ENCODE measurements around the gene AHRR. TPM values are rescaled to one million over a fixed set of nuclear protein-coding genes. Genes with fewer than 3 reads are reported as not detected.

Gene AHRR
- total RNA-seq, 1 donor from 2014 or later: 1.0 TPM

DNA sequence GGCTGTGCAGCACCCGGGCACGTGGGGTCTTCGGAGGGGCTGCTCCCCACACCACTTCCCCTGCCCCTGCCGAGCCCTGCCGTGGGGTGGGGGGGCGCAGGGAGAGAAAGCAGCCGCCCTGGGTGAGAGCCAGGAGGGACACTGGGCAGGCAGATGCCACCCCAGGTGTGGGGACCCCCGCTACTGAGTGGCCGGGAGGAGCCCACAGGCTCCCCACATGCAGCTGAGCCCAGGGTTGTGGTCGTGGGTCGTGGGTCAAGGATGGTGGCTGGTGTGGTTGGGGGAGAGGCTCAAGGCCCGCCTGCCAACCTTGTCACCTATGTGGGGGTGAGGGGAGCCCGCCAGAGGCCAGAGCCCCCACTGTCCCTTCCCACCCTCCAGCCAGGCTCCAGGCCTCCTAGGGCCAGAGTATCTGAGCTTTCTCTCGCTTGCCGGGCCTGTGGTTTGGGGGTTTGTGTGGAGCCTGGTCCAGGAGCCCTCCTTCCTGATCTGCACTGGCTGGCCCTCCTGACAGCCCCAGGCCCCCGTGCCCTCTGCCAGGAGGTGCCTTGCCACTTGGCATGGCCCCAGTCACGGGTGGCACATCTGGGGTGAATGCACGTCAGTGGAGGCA is 157.0 kb downstream of the AHRR start:
- Mint-ChIP-seq H3K27me3 (ENCODE audit: low read depth) (peaks cover 31% of the 10 kb centered on the region), H3K27ac (ENCODE audit: unreplicated experiment) (no peak overlapping the region), H3K9me3 (no peaks in the 10 kb centered on the region), H3K4me1 (no peaks in the 10 kb centered on the region), H3K36me3 (ENCODE audit: low read depth) (no peaks in the 10 kb centered on the region), H3K4me3 (no peak overlapping the region)
- DNase-seq (ENCODE audit: low read depth, low spot score): no peak
- TF ChIP-seq, protein P1, sequence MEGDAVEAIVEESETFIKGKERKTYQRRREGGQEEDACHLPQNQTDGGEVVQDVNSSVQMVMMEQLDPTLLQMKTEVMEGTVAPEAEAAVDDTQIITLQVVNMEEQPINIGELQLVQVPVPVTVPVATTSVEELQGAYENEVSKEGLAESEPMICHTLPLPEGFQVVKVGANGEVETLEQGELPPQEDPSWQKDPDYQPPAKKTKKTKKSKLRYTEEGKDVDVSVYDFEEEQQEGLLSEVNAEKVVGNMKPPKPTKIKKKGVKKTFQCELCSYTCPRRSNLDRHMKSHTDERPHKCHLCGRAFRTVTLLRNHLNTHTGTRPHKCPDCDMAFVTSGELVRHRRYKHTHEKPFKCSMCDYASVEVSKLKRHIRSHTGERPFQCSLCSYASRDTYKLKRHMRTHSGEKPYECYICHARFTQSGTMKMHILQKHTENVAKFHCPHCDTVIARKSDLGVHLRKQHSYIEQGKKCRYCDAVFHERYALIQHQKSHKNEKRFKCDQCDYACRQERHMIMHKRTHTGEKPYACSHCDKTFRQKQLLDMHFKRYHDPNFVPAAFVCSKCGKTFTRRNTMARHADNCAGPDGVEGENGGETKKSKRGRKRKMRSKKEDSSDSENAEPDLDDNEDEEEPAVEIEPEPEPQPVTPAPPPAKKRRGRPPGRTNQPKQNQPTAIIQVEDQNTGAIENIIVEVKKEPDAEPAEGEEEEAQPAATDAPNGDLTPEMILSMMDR (conservative IDR thresholded peaks at IDR 0.05): no peak

DNA sequence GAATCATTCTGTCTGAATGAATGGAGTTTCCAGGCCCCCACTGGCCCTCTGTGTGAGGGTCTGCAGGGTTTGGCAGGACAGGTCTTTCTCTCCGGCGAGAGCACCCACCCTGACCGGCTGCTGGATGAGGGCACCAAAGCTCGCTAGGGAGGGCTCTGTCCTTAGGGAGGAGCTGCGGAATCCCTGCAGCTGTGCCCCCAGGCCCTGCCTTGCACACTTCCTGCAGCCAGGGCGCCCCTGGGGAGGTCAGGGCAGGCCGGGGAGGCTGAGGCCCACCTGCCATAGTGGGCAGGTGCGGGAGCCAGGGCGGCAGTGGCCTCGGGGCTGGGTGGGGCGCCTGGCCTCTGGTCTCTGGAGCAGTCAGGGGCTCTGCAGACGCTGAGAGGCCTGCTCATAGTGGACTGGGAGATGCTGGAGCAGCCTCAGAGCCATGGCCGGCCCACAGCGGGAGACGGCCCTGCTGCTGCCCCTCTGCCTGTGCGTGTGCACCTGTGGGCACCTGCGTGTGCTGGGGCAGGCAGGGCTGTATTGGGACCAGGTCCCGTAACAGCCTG is 157.5 kb downstream of the AHRR start:
- TF ChIP-seq, protein P1 (conservative IDR thresholded peaks at IDR 0.05): no peak
- no peak for DNase-seq (ENCODE audit: low read depth, low spot score)
- Mint-ChIP-seq H3K27ac (ENCODE audit: unreplicated experiment) (no peak overlapping the region), H3K4me1 (no peaks in the 10 kb centered on the region), H3K9me3 (no peaks in the 10 kb centered on the region), H3K27me3 (ENCODE audit: low read depth) (peaks cover 27% of the 10 kb centered on the region), H3K36me3 (ENCODE audit: low read depth) (no peaks in the 10 kb centered on the region), H3K4me3 (no peak overlapping the region)

DNA sequence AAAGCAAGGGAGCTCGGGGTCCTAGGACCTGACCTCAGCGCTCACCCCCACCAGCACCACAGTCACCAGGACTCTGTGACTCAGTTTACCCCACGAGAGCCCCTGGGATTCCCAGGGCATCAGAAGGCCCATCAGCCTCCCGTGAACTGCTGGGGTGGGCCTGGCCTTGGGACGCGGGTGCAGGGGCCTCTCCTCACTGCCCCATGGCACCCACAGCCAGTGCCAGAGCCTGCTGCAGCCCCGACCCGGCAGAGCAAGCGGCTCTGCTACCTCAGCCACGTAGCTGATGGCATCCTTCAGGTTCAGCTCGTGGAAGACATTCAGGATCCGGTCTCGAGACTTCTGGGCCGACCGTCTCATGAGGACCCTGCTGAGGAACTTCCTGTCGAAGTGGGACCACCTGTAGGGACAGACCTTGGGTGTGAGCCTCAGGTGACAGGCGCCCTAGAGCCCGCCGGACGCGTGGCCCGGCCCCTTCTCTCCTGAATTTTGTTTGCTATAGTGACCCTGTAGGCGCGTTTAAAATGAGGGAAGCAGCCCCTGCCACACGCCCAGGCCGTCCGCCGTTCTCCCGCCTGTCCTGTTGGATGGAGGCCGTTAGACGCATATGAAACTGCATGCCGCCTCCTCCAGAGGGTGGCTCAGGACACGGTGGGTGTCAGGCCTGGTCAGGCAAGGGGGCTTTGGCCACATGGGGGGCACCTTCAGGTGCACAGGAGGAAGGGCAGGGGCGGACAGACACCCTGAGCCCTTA is 158.2 kb downstream of the AHRR start:
- peaks cover 24% of the 10 kb centered on the region for H3K27me3 Mint-ChIP-seq (ENCODE audit: low read depth)
- DNase-seq (ENCODE audit: low read depth, low spot score): no peak
- no peak overlapping the region for H3K27ac Mint-ChIP-seq (ENCODE audit: unreplicated experiment)
- H3K4me1 Mint-ChIP-seq: no peaks in the 10 kb centered on the region
- H3K36me3 Mint-ChIP-seq (ENCODE audit: low read depth): no peaks in the 10 kb centered on the region
- TF ChIP-seq, protein P1 (conservative IDR thresholded peaks at IDR 0.05): no peak
- no peak overlapping the region for H3K4me3 Mint-ChIP-seq
- no peaks in the 10 kb centered on the region for H3K9me3 Mint-ChIP-seq

DNA sequence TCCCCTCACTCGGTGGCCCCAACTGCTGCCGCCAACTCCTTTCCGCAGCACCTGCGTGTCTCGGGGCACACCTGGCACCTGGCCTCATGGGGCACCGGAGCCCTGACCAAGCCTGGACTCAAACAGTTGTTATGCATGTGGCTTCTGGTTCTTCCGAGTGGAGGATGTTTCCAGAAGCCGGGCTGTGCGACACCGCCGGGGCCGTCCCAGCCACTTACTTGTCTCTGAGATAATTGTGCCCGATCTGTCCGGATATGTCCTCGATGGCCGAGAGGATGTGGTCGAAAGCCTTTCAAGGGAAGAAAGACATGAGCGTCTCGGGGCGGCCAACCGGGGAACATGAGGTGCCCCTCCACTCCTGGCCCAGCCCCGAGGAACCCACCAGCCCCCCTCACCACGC is 159.8 kb downstream of the AHRR start:
- Mint-ChIP-seq H3K9me3 (no peaks in the 10 kb centered on the region), H3K36me3 (ENCODE audit: low read depth) (no peaks in the 10 kb centered on the region), H3K4me1 (no peaks in the 10 kb centered on the region), H3K4me3 (no peak overlapping the region), H3K27ac (ENCODE audit: unreplicated experiment) (no peak overlapping the region), H3K27me3 (ENCODE audit: low read depth) (peaks cover 11% of the 10 kb centered on the region)
- DNase-seq (ENCODE audit: low read depth, low spot score): no peak
- TF ChIP-seq, protein P1 (conservative IDR thresholded peaks at IDR 0.05): no peak

DNA sequence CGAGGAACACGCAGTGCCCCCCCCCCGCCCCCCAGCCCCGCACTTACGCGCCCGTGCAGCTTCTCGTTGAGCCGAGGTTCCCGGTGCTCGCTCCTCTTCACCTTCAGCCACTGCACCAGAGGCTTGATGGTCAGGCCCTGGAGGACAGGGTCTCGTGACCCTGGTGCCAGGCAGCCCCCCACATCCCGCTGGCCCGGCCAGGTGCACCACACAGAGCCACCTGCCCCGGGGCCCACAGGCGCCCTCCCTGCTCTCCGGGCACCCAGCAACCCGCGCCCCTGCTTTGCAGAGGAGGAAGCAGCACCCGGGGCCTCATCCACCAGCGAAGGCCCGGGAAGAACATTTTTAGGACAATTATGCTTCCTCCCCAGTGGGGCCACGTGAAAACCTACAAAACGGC is 160.5 kb downstream of the AHRR start:
- Mint-ChIP-seq H3K4me3 (no peak overlapping the region), H3K27me3 (ENCODE audit: low read depth) (peaks cover 5% of the 10 kb centered on the region), H3K36me3 (ENCODE audit: low read depth) (no peaks in the 10 kb centered on the region), H3K27ac (ENCODE audit: unreplicated experiment) (no peak overlapping the region), H3K4me1 (no peaks in the 10 kb centered on the region), H3K9me3 (no peaks in the 10 kb centered on the region)
- DNase-seq (ENCODE audit: low read depth, low spot score): no peak
- TF ChIP-seq, protein P1 (conservative IDR thresholded peaks at IDR 0.05): no peak

Data from neural crest cell (in vitro differentiated cells).